Endothelial cell of umbilical vein (primary cell): ENCODE measurements around the gene CNDP2. TPM values are rescaled to one million over a fixed set of nuclear protein-coding genes. Genes with fewer than 3 reads are reported as not detected.

Experiments
- BruUV-seq: library from RNA; stranded (reverse); fragments of 400-500 nt; replicated peaks from 2 replicates; lab custom pipeline; 2021; lab: Mats Ljungman, UMichigan
- CTCF ChIA-PET: fragments of 300-600, 350-600 bp; sonication (Branson Sonifier 250); formaldehyde crosslinking; loops from one replicate; lab custom pipeline; 2021; ENCODE audit warnings: antibody characterized with exemption, inconsistent platforms; lab: Charles Lee
- POLR2A ChIA-PET: fragments of 300-600, 350-600 bp; sonication (Branson Sonifier 250); formaldehyde crosslinking; loops from one replicate; lab custom pipeline; 2021; ENCODE audit warnings: antibody characterized with exemption, inconsistent platforms; lab: Charles Lee
- DNase-seq: peaks from one replicate; pipeline ENCODE4 v3.0.0-alpha.2; 2011; ENCODE audit warnings: low read depth, low spot score
- FAIRE-seq: peaks from 2 replicates; lab custom pipeline; 2011; peaks lifted over from hg19 to GRCh38; lab: Jason Lieb, UNC
- H2AFZ ChIP-seq: 2 replicates; pipeline ENCODE4 v1.6.0; 2012; ENCODE audit warnings: low read depth, low read length, control low read depth, inconsistent platforms
- H3K27ac ChIP-seq: 2 replicates; pipeline ENCODE4 v1.5.1; 2011; ENCODE audit warnings: low read depth, mild to moderate bottlenecking, control low read depth, low read length, moderate library complexity; ENCODE audit not compliant: insufficient read depth
- H3K27me3 ChIP-seq, 2 experiments: 2 replicates each; pipeline versions ENCODE4 v1.6.0 to v1.6.1; 2011; ENCODE audit warnings: low read length in 2 of 2, mixed read lengths in 1 of 2; ENCODE audit not compliant: control insufficient read depth in 2 of 2, insufficient read depth in 2 of 2
- H3K36me3 ChIP-seq, 2 experiments: 2 replicates in 1 of 2; 3 replicates in 1 of 2; pipeline ENCODE4 v1.5.1; 2011; ENCODE audit warnings: low read length in 2 of 2, mild to moderate bottlenecking in 1 of 2, moderate library complexity in 1 of 2; ENCODE audit not compliant: control insufficient read depth in 2 of 2, insufficient read depth in 2 of 2; ENCODE audit errors: extremely low read depth in 1 of 2
- H3K4me1 ChIP-seq: 3 replicates; pipeline ENCODE4 v1.5.1; 2011; ENCODE audit warnings: mild to moderate bottlenecking, low read length; ENCODE audit not compliant: control insufficient read depth, insufficient read depth; ENCODE audit errors: extremely low read depth
- H3K4me2 ChIP-seq: 2 replicates; pipeline ENCODE4 v1.6.1; 2011; ENCODE audit warnings: low read length, control low read depth, mixed read lengths; ENCODE audit not compliant: insufficient read depth
- H3K4me3 ChIP-seq, 3 experiments: fragments of 200-600 bp in 1 of 3; sonication (generic), shearing (Covaris generic) in 1 of 3; replicated peaks in 1 of 3; 2 replicates each; pipeline ENCODE4 v1.5.1; 2011 to 2016; ENCODE audit warnings: control low read depth in 3 of 3, low read length in 3 of 3, mild to moderate bottlenecking in 2 of 3, inconsistent platforms in 1 of 3, low read depth in 1 of 3, moderate library complexity in 1 of 3; ENCODE audit not compliant: insufficient read depth in 1 of 3
- H3K79me2 ChIP-seq: 2 replicates; pipeline ENCODE4 v1.6.0; 2012; ENCODE audit warnings: low read length, inconsistent platforms; ENCODE audit not compliant: control insufficient read depth, insufficient read depth
- H3K9ac ChIP-seq: replicated peaks from 2 replicates; pipeline ENCODE3; 2011; ENCODE audit warnings: low read length, control low read depth; ENCODE audit not compliant: insufficient read depth; ENCODE audit errors: extremely low read depth
- H3K9me1 ChIP-seq: replicated peaks from 3 replicates; pipeline ENCODE4 v1.6.0; 2011; ENCODE audit warnings: mild to moderate bottlenecking, low read length; ENCODE audit not compliant: control insufficient read depth, insufficient read depth; ENCODE audit errors: extremely low read depth
- H3K9me3 ChIP-seq: replicated peaks from 2 replicates; pipeline ENCODE4 v1.5.1; 2012; ENCODE audit warnings: low read length, inconsistent platforms; ENCODE audit not compliant: control insufficient read depth, insufficient read depth
- H4K20me1 ChIP-seq: replicated peaks from 2 replicates; pipeline ENCODE3; 2011; ENCODE audit warnings: mild to moderate bottlenecking, low read length; ENCODE audit not compliant: control insufficient read depth, insufficient read depth; ENCODE audit errors: extremely low read depth
- CTCF ChIP-seq, 2 donors: IDR thresholded peaks; 1 replicate in 1 of 2; 2 replicates in 1 of 2; pipeline ENCODE4 v1.5.1; 2011; ENCODE audit warnings: low read length in 2 of 2, mild to moderate bottlenecking in 2 of 2, moderate library complexity in 2 of 2, control low read depth in 1 of 2, inconsistent platforms in 1 of 2, low read depth in 1 of 2; ENCODE audit not compliant: insufficient read depth in 1 of 2; ENCODE audit errors: extremely low read depth in 1 of 2
- EZH2 ChIP-seq: IDR thresholded peaks from 2 replicates; pipeline ENCODE4 v1.6.1; 2012; ENCODE audit warnings: borderline replicate concordance, low read depth, mild to moderate bottlenecking, moderate library complexity, low read length, inconsistent platforms; ENCODE audit not compliant: severe bottlenecking
- FOS ChIP-seq: IDR thresholded peaks from 2 replicates; pipeline ENCODE4 v1.6.1; 2011; ENCODE audit warnings: mild to moderate bottlenecking, low read length, moderate library complexity, borderline replicate concordance; ENCODE audit not compliant: insufficient read depth
- GATA2 ChIP-seq: IDR thresholded peaks from 2 replicates; pipeline ENCODE4 v1.7.0; 2011; ENCODE audit warnings: low read depth, mild to moderate bottlenecking, moderate library complexity, mixed read lengths, low read length; ENCODE audit not compliant: insufficient read length, insufficient read depth
- JUN ChIP-seq: IDR thresholded peaks from 2 replicates; pipeline ENCODE4 v1.6.1; 2011; ENCODE audit warnings: borderline replicate concordance, low read depth; ENCODE audit not compliant: insufficient read length, insufficient read depth
- MAX ChIP-seq: IDR thresholded peaks from 2 replicates; pipeline ENCODE4 v1.6.1; 2011; ENCODE audit not compliant: insufficient read depth, insufficient read length
- MYC ChIP-seq: IDR thresholded peaks from one replicate; pipeline ENCODE4 v1.6.1; 2011; ENCODE audit warnings: mild to moderate bottlenecking, low read depth, low read length
- POLR2A ChIP-seq: IDR thresholded peaks from 2 replicates; pipeline ENCODE4 v1.6.1; 2012; ENCODE audit warnings: low read depth, mild to moderate bottlenecking, control low read depth, low read length
- POLR2AphosphoS5 ChIP-seq: IDR thresholded peaks from 2 replicates; pipeline ENCODE4 v1.6.1; 2012; ENCODE audit warnings: low read depth, mild to moderate bottlenecking, control low read depth, low read length, moderate library complexity; ENCODE audit not compliant: insufficient read depth
- dilution Hi-C: fragments of 300-500 bp; cut with MboI; formaldehyde crosslinking; loops from one replicate; pipeline ENCODE4 v1.15.0; 2019; ENCODE audit warnings: low sequenced_read_pairs; ENCODE audit not compliant: extremely low pct_ligation_motif_present
- intact Hi-C: fragments of 100-400 bp; cut with micrococcal nuclease; formaldehyde crosslinking; loops from one replicate; pipeline ENCODE4 v1.10.0; 2022
- polyA plus RNA-seq, 4 experiments: library from polyadenylated mRNA; depleted of rRNA in 3 of 4; stranded (reverse) in 3 of 4; unstranded in 1 of 4; fragments of >200 nt; gene quantifications; 2 replicates each; pipeline versions ENCODE4 v1.2.1 to v1.2.3, GENCODE V29; 2011 to 2012; ENCODE audit warnings: missing spikeins in 1 of 4
- total RNA-seq: library from RNA; stranded (reverse); gene quantifications from 2 replicates; pipeline ENCODE4 v1.2.3, GENCODE V29; 2021

Gene CNDP2
- total and polyA plus RNA-seq, 2 donors (not counting 3 experiments of a cell fraction or from before 2014, with no cell fraction given): 52.9 to 123 TPM

- DNase-seq (no peak), FAIRE-seq (no peak)
- Histone ChIP-seq H3K4me1 (peaks cover 11% of the 10 kb centered on the region), H3K79me2 (peaks cover 23% of the 10 kb centered on the region), H3K27me3 (no peaks in the 10 kb centered on the region), H3K9ac (no peak overlapping the region), H3K27ac (no peak overlapping the region), H3K4me3 (no peak overlapping the region), H3K9me1 (no peaks in the 10 kb centered on the region), H4K20me1 (no peaks in the 10 kb centered on the region), H2AFZ (no peak overlapping the region), H3K9me3 (no peaks in the 10 kb centered on the region), H3K4me2 (no peak overlapping the region), H3K36me3 (peaks cover 3 to 16% of the 10 kb centered on the region in 2 experiments)
- TF ChIP-seq JUN: no peak
- TF ChIP-seq EZH2: no peak
- TF ChIP-seq POLR2AphosphoS5: no peak
- TF ChIP-seq POLR2A: no peak
- TF ChIP-seq MAX: peak; percentile 27
- no TSS peak for BruUV-seq
- intact Hi-C loops (loop anchor here (5.0 to 10.0 kb wide), 2 partner anchors 705 to 1993 kb away; partner anchors contain the start of gene PTGR3), dilution Hi-C loops (no loop called here)
- ChIA-PET CTCF (no interaction called here), POLR2A (no interaction called here)
These were observed 3.5 kb downstream of the CNDP2 start for GRCh38 chr18:74499633-74500032.

GRCh38 chr18:74500372-74500771 is 4.2 kb downstream of the CNDP2 start:
- dilution Hi-C loops: no loop called here
- BruUV-seq: no TSS peak
- ChIA-PET POLR2A (no interaction called here), CTCF (interaction anchor here (0.7 kb wide), 1 partner anchor 51 kb away, joined by 3 read pairs; no protein-coding TSS in a partner anchor)
- Histone ChIP-seq H3K27me3 (no peaks in the 10 kb centered on the region), H3K4me1 (peaks cover 11% of the 10 kb centered on the region), H2AFZ (no peak overlapping the region), H4K20me1 (no peaks in the 10 kb centered on the region), H3K4me2 (no peak overlapping the region), H3K9ac (no peak overlapping the region), H3K36me3 (peaks cover 3 to 16% of the 10 kb centered on the region in 2 experiments), H3K27ac (no peak overlapping the region), H3K4me3 (no peak overlapping the region), H3K9me3 (no peaks in the 10 kb centered on the region), H3K9me1 (no peaks in the 10 kb centered on the region), H3K79me2 (peaks cover 23% of the 10 kb centered on the region)
- TF ChIP-seq EZH2 (no peak), JUN (no peak), MYC (no peak), GATA2 (no peak), POLR2A (no peak), MAX (no peak), CTCF (IDR thresholded peaks at IDR 0.05; ENCODE audit: extremely low read depth in 1 of 2, insufficient read depth in 1 of 2, low read depth in 1 of 2, low read length in 2 of 2) (no peak), FOS (no peak), POLR2AphosphoS5 (no peak)
- intact Hi-C loops: no loop called here
- FAIRE-seq (peak; percentile 8), DNase-seq (no peak)
